GM23338 (cell line): ENCODE data around the gene KLHL17. TPM values are rescaled to one million over a fixed set of nuclear protein-coding genes. Genes with fewer than 3 reads are reported as not detected.

ENCODE experiments used
- ATAC-seq: fragments of 200-7000 bp; cut with Tn5 transposase; 3 replicates; pipeline ENCODE4 v1.9.1; 2020
- DNase-seq: peaks from one replicate; pipeline ENCODE4 v3.0.0-alpha.2; 2015; ENCODE audit warnings: low spot score
- H2AFZ ChIP-seq: fragments of 200-600 bp; sonication (generic); 2 replicates; pipeline ENCODE4 v1.8.0; 2016; ENCODE audit warnings: antibody characterized with exemption, mild to moderate bottlenecking, moderate library complexity
- H3F3A ChIP-seq: fragments of 200-600 bp; sonication (generic); replicated peaks from 2 replicates; pipeline ENCODE4 v1.8.0; 2017; ENCODE audit warnings: antibody characterized with exemption, mixed run types, low read depth
- H3K27ac ChIP-seq: fragments of 200-600 bp; sonication (generic); 2 replicates; pipeline ENCODE4 v1.6.1; 2016; ENCODE audit warnings: low read depth
- H3K27me3 ChIP-seq: fragments of 200-600 bp; sonication (generic); 2 replicates; pipeline ENCODE4 v1.8.0; 2016; ENCODE audit warnings: mild to moderate bottlenecking, mixed run types, moderate library complexity; ENCODE audit not compliant: insufficient read depth
- H3K36me3 ChIP-seq: fragments of 200-600 bp; sonication (generic); 2 replicates; pipeline ENCODE4 v1.8.0; 2016; ENCODE audit warnings: mild to moderate bottlenecking; ENCODE audit not compliant: insufficient read depth
- H3K4me1 ChIP-seq: fragments of 200-600 bp; sonication (generic); 2 replicates; pipeline ENCODE4 v1.8.0; 2016; ENCODE audit warnings: mild to moderate bottlenecking, moderate library complexity; ENCODE audit not compliant: insufficient read depth
- H3K4me2 ChIP-seq: fragments of 200-600 bp; sonication (generic); 2 replicates; pipeline ENCODE4 v1.7.1; 2017; ENCODE audit warnings: mixed run types
- H3K4me3 ChIP-seq: fragments of 200-600 bp; sonication (generic); 2 replicates; pipeline ENCODE4 v1.6.1; 2016; ENCODE audit warnings: mixed run types
- H3K79me2 ChIP-seq: fragments of 200-600 bp; sonication (generic); replicated peaks from 2 replicates; pipeline ENCODE4 v1.8.0; 2017; ENCODE audit warnings: mild to moderate bottlenecking; ENCODE audit not compliant: insufficient read depth
- H3K9me2 ChIP-seq: fragments of 200-600 bp; sonication (generic); 2 replicates; pipeline ENCODE4 v1.8.0; 2017; ENCODE audit not compliant: insufficient read depth
- H4K20me1 ChIP-seq: fragments of 200-600 bp; sonication (generic); replicated peaks from 2 replicates; pipeline ENCODE4 v1.8.0; 2017; ENCODE audit warnings: mild to moderate bottlenecking; ENCODE audit not compliant: insufficient read depth
- H3K27ac Mint-ChIP-seq: 2 replicates; pipeline ENCODE4 v1.8.0; 2020; ENCODE audit warnings: inconsistent platforms, mild to moderate bottlenecking, moderate library complexity, mixed read lengths
- H3K27me3 Mint-ChIP-seq: 3 replicates; pipeline ENCODE4 v1.8.0; 2022; ENCODE audit warnings: low read depth, mild to moderate bottlenecking, moderate library complexity, mixed read lengths, inconsistent platforms; ENCODE audit not compliant: insufficient read depth, poor library complexity
- H3K36me3 Mint-ChIP-seq: 3 replicates; pipeline ENCODE4 v1.8.0; 2021; ENCODE audit warnings: low read depth, mild to moderate bottlenecking, inconsistent platforms, moderate library complexity, mixed read lengths
- H3K4me1 Mint-ChIP-seq: 3 replicates; pipeline ENCODE4 v1.8.0; 2020; ENCODE audit warnings: mild to moderate bottlenecking, inconsistent platforms, mixed read lengths
- H3K4me3 Mint-ChIP-seq: 3 replicates; pipeline ENCODE4 v1.8.0; 2021; ENCODE audit warnings: moderate library complexity, mild to moderate bottlenecking, inconsistent platforms, mixed read lengths
- H3K9me3 Mint-ChIP-seq: 3 replicates; pipeline ENCODE4 v1.8.0; 2020; ENCODE audit warnings: moderate library complexity, mild to moderate bottlenecking, inconsistent platforms, mixed read lengths
- CREB1 ChIP-seq: fragments of 250-450 bp; sonication (Bioruptor Pico); IDR thresholded peaks from 2 replicates; pipeline ENCODE4 v1.5.0; 2020; ENCODE audit warnings: low read depth, mild to moderate bottlenecking, moderate library complexity
- CTCF ChIP-seq, 2 experiments: fragments of 200-600 bp in 1 of 2; sonication (generic) in 1 of 2; conservative IDR thresholded peaks; 2 replicates each; pipeline versions ENCODE4 v1.5.1 to v1.6.1; 2016 to 2017; ENCODE audit warnings: antibody characterized with exemption in 2 of 2, low read depth in 2 of 2, mild to moderate bottlenecking in 2 of 2, moderate library complexity in 1 of 2
- ETS1 ChIP-seq: IDR thresholded peaks from 2 replicates; pipeline ENCODE4 v1.6.1; 2016; ENCODE audit warnings: antibody characterized with exemption
- EZH2 ChIP-seq: fragments of 200-600 bp; sonication (generic); IDR thresholded peaks from one replicate; pipeline ENCODE4 v1.8.0; 2017; ENCODE audit warnings: antibody characterized with exemption, mild to moderate bottlenecking, low read depth; ENCODE audit not compliant: unreplicated experiment
- EZH2phosphoT487 ChIP-seq: fragments of 200-600 bp; sonication (generic); IDR thresholded peaks from one replicate; pipeline ENCODE4 v1.8.1; 2018; ENCODE audit warnings: antibody characterized with exemption; ENCODE audit not compliant: unreplicated experiment
- JUNB ChIP-seq: IDR thresholded peaks from one replicate; pipeline ENCODE4 v1.6.1; 2016; ENCODE audit warnings: antibody characterized with exemption; ENCODE audit not compliant: unreplicated experiment
- NANOG ChIP-seq: IDR thresholded peaks from 2 replicates; pipeline ENCODE4 v1.6.1; 2016; ENCODE audit warnings: antibody characterized with exemption, borderline replicate concordance
- POLR2AphosphoS5 ChIP-seq: IDR thresholded peaks from 2 replicates; pipeline ENCODE4 v1.6.1; 2016; ENCODE audit warnings: antibody characterized with exemption, low read depth
- REST ChIP-seq: IDR thresholded peaks from one replicate; pipeline ENCODE4 v1.6.1; 2018; ENCODE audit warnings: antibody characterized with exemption; ENCODE audit not compliant: unreplicated experiment
- STAT1 ChIP-seq: IDR thresholded peaks from one replicate; pipeline ENCODE4 v1.6.1; 2016; ENCODE audit warnings: antibody characterized with exemption; ENCODE audit not compliant: unreplicated experiment
- ZNF114 ChIP-seq: fragments of 250-450 bp; sonication (Bioruptor Pico); IDR thresholded peaks from 2 replicates; pipeline ENCODE4 v1.5.0; 2020; ENCODE audit warnings: mild to moderate bottlenecking, moderate library complexity
- ZNF331 ChIP-seq: fragments of 250-450 bp; sonication (Bioruptor Pico); IDR thresholded peaks from 2 replicates; pipeline ENCODE4 v1.5.0; 2020; ENCODE audit warnings: low read depth, mild to moderate bottlenecking, moderate library complexity
- ZNF462 ChIP-seq: fragments of 250-450 bp; sonication (Bioruptor Pico); IDR thresholded peaks from 2 replicates; pipeline ENCODE4 v1.5.0; 2020; ENCODE audit warnings: mild to moderate bottlenecking, moderate library complexity
- polyA plus RNA-seq: library from polyadenylated mRNA; unstranded; fragments of >200 nt; fragmentation: Nextera tagmentation; extraction: Ambion mirVana; gene quantifications from 2 replicates; pipeline ENCODE4 v1.2.1, GENCODE V29; 2016
- total RNA-seq: library from RNA; depleted of rRNA; stranded (reverse); fragments of >200 nt; shearing (Covaris generic); gene quantifications from 2 replicates; pipeline ENCODE4 v1.2.3, GENCODE V29; 2014

KLHL17 gene
- total and polyA plus RNA-seq, 2 experiments from 2014 or later: 16.5 to 37.1 TPM

- no peaks in the 10 kb centered on the region; the same call in 1 of the 2 replicates for H3K4me1 ChIP-seq
- DNase-seq (no peak), ATAC-seq (no peak)
- peaks cover 21% of the 10 kb centered on the region for H3K9me3 Mint-ChIP-seq
- H3K9me2 ChIP-seq: no peaks in the 10 kb centered on the region
- peaks cover 4% of the 10 kb centered on the region for H3K36me3 Mint-ChIP-seq
- H3K4me1 Mint-ChIP-seq: peaks cover 3% of the 10 kb centered on the region
- H3K27me3 ChIP-seq: peaks cover 92% of the 10 kb centered on the region
- H3F3A ChIP-seq: 0 out of 2 replicates have a peak, but pooled peaks cover under 1% of the 10 kb centered on the region
- H3K4me2 ChIP-seq: no peak overlapping the region
- no peaks in the 10 kb centered on the region for H3K36me3 ChIP-seq
- H3K79me2 ChIP-seq: no peaks in the 10 kb centered on the region
- no peak overlapping the region for H3K27ac ChIP-seq
- no peak overlapping the region for H3K4me3 Mint-ChIP-seq
- H3K4me3 ChIP-seq: no peak overlapping the region
- no peak overlapping the region for H2AFZ ChIP-seq
- peaks cover 72% of the 10 kb centered on the region for H3K27me3 Mint-ChIP-seq
- H4K20me1 ChIP-seq: no peaks in the 10 kb centered on the region
- H3K27ac Mint-ChIP-seq: no peak overlapping the region
- TF ChIP-seq EZH2 (no peak), NANOG (no peak), ZNF114 (CRISPR knock-in tag) (no peak), REST (no peak), EZH2phosphoT487 (no peak), ETS1 (no peak), CREB1 (CRISPR knock-in tag) (no peak), CTCF (conservative IDR thresholded peaks at IDR 0.05; ENCODE audit: low read depth in 2 of 2) (no peak), POLR2AphosphoS5 (no peak), JUNB (no peak), STAT1 (no peak), ZNF331 (CRISPR knock-in tag) (no peak), ZNF462 (CRISPR knock-in tag) (no peak)
Measured at GRCh38 chr1:991895-992294, 31.5 kb downstream of the KLHL17 start.
